DND-41 (cell line): ENCODE results near the gene MYLK.

Experiments used
- ATAC-seq: fragments of 200-7000 bp; cut with Tn5 transposase; 3 replicates; pipeline ENCODE4 v1.9.1; 2021; ENCODE audit warnings: low read depth; ENCODE audit not compliant: insufficient read depth
- DNase-seq: peaks from one replicate; pipeline ENCODE4 v3.0.0-alpha.2; 2020
- H2AFZ ChIP-seq: 2 replicates; pipeline ENCODE4 v1.6.0; 2012; ENCODE audit warnings: low read depth, low read length
- H3K27ac ChIP-seq: 2 replicates; pipeline ENCODE4 v1.5.1; 2012; ENCODE audit warnings: low read length, inconsistent platforms
- H3K27me3 ChIP-seq: fragments of 200-600 bp; sonication (generic); 2 replicates; pipeline ENCODE4 v1.6.0; 2012; ENCODE audit warnings: low read length, mild to moderate bottlenecking, inconsistent platforms; ENCODE audit not compliant: insufficient read depth, poor library complexity
- H3K36me3 ChIP-seq: 2 replicates; pipeline ENCODE4 v1.5.1; 2012; ENCODE audit warnings: low read length, inconsistent platforms; ENCODE audit not compliant: insufficient read depth
- H3K4me1 ChIP-seq: 2 replicates; pipeline ENCODE4 v1.5.1; 2012; ENCODE audit warnings: mild to moderate bottlenecking, low read length; ENCODE audit not compliant: insufficient read depth
- H3K4me2 ChIP-seq: 2 replicates; pipeline ENCODE4 v1.6.0; 2012; ENCODE audit warnings: mild to moderate bottlenecking, moderate library complexity, low read length, inconsistent platforms; ENCODE audit not compliant: insufficient read depth
- H3K4me3 ChIP-seq, 2 experiments: fragments of 200-600 bp in 1 of 2; shearing (Covaris generic) in 1 of 2; 2 replicates each; pipeline ENCODE4 v1.5.1; 2012 to 2016; ENCODE audit warnings: inconsistent platforms in 2 of 2, low read length in 2 of 2, mild to moderate bottlenecking in 2 of 2, low read depth in 1 of 2, moderate library complexity in 1 of 2
- H3K79me2 ChIP-seq: 2 replicates; pipeline ENCODE4 v1.6.0; 2012; ENCODE audit warnings: low read length, inconsistent platforms; ENCODE audit not compliant: insufficient read depth
- H3K9ac ChIP-seq: 2 replicates; pipeline ENCODE4 v1.6.0; 2012; ENCODE audit warnings: low read depth, mild to moderate bottlenecking, inconsistent platforms, low read length, moderate library complexity
- H3K9me3 ChIP-seq: 2 replicates; pipeline ENCODE4 v1.5.1; 2012; ENCODE audit warnings: low read length, moderate library complexity, mild to moderate bottlenecking, inconsistent platforms; ENCODE audit not compliant: insufficient read depth, severe bottlenecking
- H4K20me1 ChIP-seq: 2 replicates; pipeline ENCODE4 v1.6.0; 2012; ENCODE audit warnings: low read length; ENCODE audit not compliant: insufficient read depth
- EZH2 ChIP-seq: IDR thresholded peaks from 3 replicates; pipeline ENCODE4 v1.6.1; 2012; ENCODE audit warnings: borderline replicate concordance, low read depth, mild to moderate bottlenecking, moderate library complexity, low read length, inconsistent platforms; ENCODE audit not compliant: severe bottlenecking
- TF ChIP-seq, protein P1 (sequence below): IDR thresholded peaks from 2 replicates; pipeline ENCODE4 v1.5.1; 2012; ENCODE audit warnings: borderline replicate concordance, low read length, moderate library complexity, mild to moderate bottlenecking; ENCODE audit not compliant: poor library complexity, severe bottlenecking; ENCODE audit errors: extremely low read depth

Gene MYLK

GRCh38 chr3:123626881-123627280 is 257.3 kb downstream of the MYLK start:
- Histone ChIP-seq H3K4me2 (no peak overlapping the region), H3K79me2 (no peaks in the 10 kb centered on the region), H3K9ac (no peak overlapping the region), H3K36me3 (no peaks in the 10 kb centered on the region), H2AFZ (no peak overlapping the region), H3K9me3 (no peaks in the 10 kb centered on the region), H4K20me1 (no peaks in the 10 kb centered on the region), H3K27me3 (no peaks in the 10 kb centered on the region), H3K4me1 (no peaks in the 10 kb centered on the region), H3K27ac (no peak overlapping the region), H3K4me3 (no peak overlapping the region)
- ATAC-seq (no peak), DNase-seq (no peak)
- TF ChIP-seq EZH2 = no peak
- TF ChIP-seq, protein P1, sequence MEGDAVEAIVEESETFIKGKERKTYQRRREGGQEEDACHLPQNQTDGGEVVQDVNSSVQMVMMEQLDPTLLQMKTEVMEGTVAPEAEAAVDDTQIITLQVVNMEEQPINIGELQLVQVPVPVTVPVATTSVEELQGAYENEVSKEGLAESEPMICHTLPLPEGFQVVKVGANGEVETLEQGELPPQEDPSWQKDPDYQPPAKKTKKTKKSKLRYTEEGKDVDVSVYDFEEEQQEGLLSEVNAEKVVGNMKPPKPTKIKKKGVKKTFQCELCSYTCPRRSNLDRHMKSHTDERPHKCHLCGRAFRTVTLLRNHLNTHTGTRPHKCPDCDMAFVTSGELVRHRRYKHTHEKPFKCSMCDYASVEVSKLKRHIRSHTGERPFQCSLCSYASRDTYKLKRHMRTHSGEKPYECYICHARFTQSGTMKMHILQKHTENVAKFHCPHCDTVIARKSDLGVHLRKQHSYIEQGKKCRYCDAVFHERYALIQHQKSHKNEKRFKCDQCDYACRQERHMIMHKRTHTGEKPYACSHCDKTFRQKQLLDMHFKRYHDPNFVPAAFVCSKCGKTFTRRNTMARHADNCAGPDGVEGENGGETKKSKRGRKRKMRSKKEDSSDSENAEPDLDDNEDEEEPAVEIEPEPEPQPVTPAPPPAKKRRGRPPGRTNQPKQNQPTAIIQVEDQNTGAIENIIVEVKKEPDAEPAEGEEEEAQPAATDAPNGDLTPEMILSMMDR = no peak

DNA sequence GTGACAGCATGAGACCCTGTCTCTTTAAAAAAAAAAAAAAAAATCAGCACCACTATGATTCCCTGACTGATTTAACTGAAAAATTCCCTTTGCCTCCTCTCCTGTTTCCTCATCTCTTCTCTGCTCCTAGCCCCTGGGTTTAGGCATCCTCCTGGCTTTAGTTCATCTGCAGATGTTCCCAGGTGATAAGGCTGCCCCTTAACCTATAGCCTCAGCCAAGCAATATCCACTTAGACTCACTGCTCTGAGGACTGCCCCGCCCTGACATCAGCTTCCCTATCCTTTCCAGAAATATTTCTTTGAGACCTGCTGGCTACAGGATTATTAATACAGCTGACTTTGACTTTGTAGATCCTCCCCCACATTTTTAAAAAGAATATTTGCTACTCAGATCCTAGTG is 259.8 kb downstream of the MYLK start:
- H3K9me3 ChIP-seq = no peaks in the 10 kb centered on the region
- no peak for TF ChIP-seq EZH2
- TF ChIP-seq, protein P1 = no peak
- ATAC-seq (no peak), DNase-seq (no peak)
- H4K20me1 ChIP-seq = no peaks in the 10 kb centered on the region
- H3K27ac ChIP-seq = no peak overlapping the region
- H3K4me1 ChIP-seq = no peaks in the 10 kb centered on the region
- no peak overlapping the region for H2AFZ ChIP-seq
- no peak overlapping the region for H3K9ac ChIP-seq
- no peak overlapping the region for H3K4me3 ChIP-seq
- H3K27me3 ChIP-seq = no peaks in the 10 kb centered on the region
- H3K36me3 ChIP-seq = no peaks in the 10 kb centered on the region
- no peaks in the 10 kb centered on the region for H3K79me2 ChIP-seq
- no peak overlapping the region for H3K4me2 ChIP-seq

DNA sequence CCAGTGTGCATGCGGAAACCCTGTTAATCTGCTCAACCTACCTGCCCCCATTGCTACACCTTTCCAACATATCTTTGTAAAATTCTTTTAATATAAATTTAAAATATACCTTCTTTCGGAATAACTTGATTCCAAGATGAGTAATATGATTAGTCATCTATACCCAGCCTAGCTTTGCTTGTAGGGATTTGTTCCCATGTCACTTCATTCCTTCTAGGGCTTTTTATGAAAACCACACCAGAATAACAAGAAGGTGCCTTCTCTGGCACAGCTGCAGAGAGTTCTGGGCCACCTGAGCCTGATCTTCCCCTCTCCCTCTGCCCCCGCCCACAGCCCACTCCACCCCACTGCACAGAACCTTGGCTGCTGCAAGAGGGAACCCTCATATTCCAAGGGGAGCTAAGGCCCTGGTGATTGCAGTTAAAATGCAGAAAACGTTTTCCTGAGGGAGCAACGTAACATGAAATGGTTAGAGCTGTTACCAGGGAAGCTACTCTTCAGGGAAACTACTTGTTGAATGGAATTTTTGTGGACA is 260.7 kb downstream of the MYLK start:
- H3K4me2 ChIP-seq = no peak overlapping the region

More for the DNA sequence above, 260.7 kb downstream of the MYLK start:
- Histone ChIP-seq H3K4me3 (no peak overlapping the region), H3K9me3 (no peaks in the 10 kb centered on the region), H3K27ac (no peak overlapping the region), H3K27me3 (no peaks in the 10 kb centered on the region), H4K20me1 (peaks cover 3% of the 10 kb centered on the region; the same call in 1 of the 2 replicates), H2AFZ (no peak overlapping the region), H3K36me3 (no peaks in the 10 kb centered on the region), H3K4me1 (no peaks in the 10 kb centered on the region), H3K9ac (no peak overlapping the region), H3K79me2 (no peaks in the 10 kb centered on the region)
- no peak for DNase-seq
- no peak for TF ChIP-seq EZH2
- TF ChIP-seq, protein P1 = no peak
- no peak for ATAC-seq
